Naive thymus-derived CD4-positive, alpha-beta T cell (primary cell): ENCODE measurements around the gene NFATC4. TPM values are rescaled to one million over a fixed set of nuclear protein-coding genes. Genes with fewer than 3 reads are reported as not detected.

Experiments
- ATAC-seq: fragments of 150-1000 bp; cut with Tn5 transposase; 2 replicates; pipeline ENCODE4 v1.10.0; 2021; ENCODE audit warnings: mild to moderate bottlenecking, moderate library complexity
- CTCF ChIA-PET: fragments of 350-600 bp; sonication (Branson Sonifier 250); formaldehyde crosslinking; loops from one replicate; lab custom pipeline; 2021; ENCODE audit warnings: antibody characterized with exemption; lab: Charles Lee
- POLR2A ChIA-PET: fragments of 350-600 bp; sonication (Branson Sonifier 250); formaldehyde crosslinking; loops from one replicate; lab custom pipeline; 2021; ENCODE audit warnings: antibody characterized with exemption, inconsistent platforms; lab: Charles Lee
- DNase-seq, 9 donors: peaks; one replicate each; pipeline versions ENCODE4 v3.0.0 to v3.0.0-alpha.2; 2020 to 2022; ENCODE audit warnings: mixed read lengths in 1 of 9
- H3K27ac ChIP-seq: one replicate; pipeline ENCODE4 v1.7.0; 2013; ENCODE audit warnings: mild to moderate bottlenecking, low read depth, low read length, moderate library complexity
- H3K27me3 ChIP-seq, 2 donors: one replicate each; pipeline ENCODE4 v1.7.0; 2013; ENCODE audit warnings: low read length in 2 of 2, mild to moderate bottlenecking in 2 of 2, moderate library complexity in 2 of 2; ENCODE audit not compliant: control insufficient read depth in 2 of 2, insufficient read depth in 2 of 2
- H3K36me3 ChIP-seq, 3 experiments: 1 replicate in 2 of 3; 2 replicates in 1 of 3; pipeline ENCODE4 v1.7.0; 2013; ENCODE audit warnings: low read length in 3 of 3, mild to moderate bottlenecking in 3 of 3, moderate library complexity in 1 of 3; ENCODE audit not compliant: insufficient read depth in 3 of 3, control insufficient read depth in 2 of 3
- H3K4me1 ChIP-seq, 2 donors: one replicate each; pipeline ENCODE4 v1.7.0; 2013; ENCODE audit warnings: low read length in 2 of 2, mild to moderate bottlenecking in 2 of 2, moderate library complexity in 1 of 2; ENCODE audit not compliant: control insufficient read depth in 2 of 2, insufficient read depth in 2 of 2
- H3K4me3 ChIP-seq: 2 replicates; pipeline ENCODE4 v1.7.0; 2013; ENCODE audit warnings: mild to moderate bottlenecking, low read length
- H3K9me3 ChIP-seq, 3 experiments: 1 replicate in 2 of 3; 2 replicates in 1 of 3; pipeline ENCODE4 v1.7.0; 2013; ENCODE audit warnings: low read length in 3 of 3; ENCODE audit not compliant: control insufficient read depth in 2 of 3
- H3K27ac Mint-ChIP-seq, 9 donors: one replicate each; pipeline ENCODE4 v1.8.0; 2020 to 2022; ENCODE audit warnings: mixed read lengths in 9 of 9, mild to moderate bottlenecking in 8 of 9, moderate library complexity in 5 of 9, inconsistent platforms in 2 of 9
- H3K27me3 Mint-ChIP-seq, 5 donors: one replicate each; pipeline ENCODE4 v1.8.0; 2021 to 2022; ENCODE audit warnings: mixed read lengths in 5 of 5, mild to moderate bottlenecking in 1 of 5
- H3K36me3 Mint-ChIP-seq, 5 donors: one replicate each; pipeline ENCODE4 v1.8.0; 2020 to 2022; ENCODE audit warnings: mixed read lengths in 5 of 5, mild to moderate bottlenecking in 3 of 5, inconsistent platforms in 1 of 5
- H3K4me1 Mint-ChIP-seq, 7 donors: one replicate each; pipeline ENCODE4 v1.8.0; 2020 to 2022; ENCODE audit warnings: mixed read lengths in 7 of 7, mild to moderate bottlenecking in 3 of 7, inconsistent platforms in 1 of 7
- H3K4me3 Mint-ChIP-seq, 10 donors: one replicate each; pipeline ENCODE4 v1.8.0; 2020 to 2022; ENCODE audit warnings: mild to moderate bottlenecking in 10 of 10, mixed read lengths in 10 of 10, moderate library complexity in 6 of 10, inconsistent platforms in 2 of 10
- H3K9me3 Mint-ChIP-seq, 11 donors: one replicate each; pipeline ENCODE4 v1.8.0; 2020 to 2022; ENCODE audit warnings: mixed read lengths in 11 of 11, mild to moderate bottlenecking in 4 of 11, inconsistent platforms in 1 of 11, moderate library complexity in 1 of 11
- intact Hi-C, 2 donors: fragments of 100-400 bp; cut with micrococcal nuclease; formaldehyde crosslinking; loops; one replicate each; pipeline ENCODE4 v1.15.1; 2023
- polyA plus RNA-seq, 2 donors: library from polyadenylated mRNA; unstranded; fragments of 300-500 nt; fragmentation: Illumina TruSeq; gene quantifications; one replicate each; pipeline ENCODE4 v1.2.3, GENCODE V29; 2021
- total RNA-seq, 6 experiments: library from RNA in 5 of 6; stranded (reverse) in 5 of 6; gene quantifications; 1 replicate in 5 of 6; 2 replicates in 1 of 6; pipeline ENCODE4 v1.2.3 and lab custom pipeline; 2021 to 2026

NFATC4 gene
- total and polyA plus RNA-seq, 7 experiments from 2014 or later: not detected

- Mint-ChIP-seq H3K4me3 (no peak overlapping the region), H3K27me3 (peaks cover 10 to 52% (median 21%) of the 10 kb centered on the region in 5 donors), H3K4me1 (peaks cover 0 to 7% (median 3%) of the 10 kb centered on the region in 7 donors), H3K9me3 (no peaks in the 10 kb centered on the region), H3K36me3 (no peaks in the 10 kb centered on the region), H3K27ac (no peak overlapping the region)
- no peaks in the 10 kb centered on the region for H3K27me3 ChIP-seq
- H3K9me3 ChIP-seq: no peaks in the 10 kb centered on the region
- ATAC-seq (no peak), DNase-seq (no peak)
- H3K4me1 ChIP-seq: no peaks in the 10 kb centered on the region
- intact Hi-C loops: no loop called here
- H3K36me3 ChIP-seq: no peaks in the 10 kb centered on the region
- no peak overlapping the region for H3K4me3 ChIP-seq
- POLR2A ChIA-PET: no interaction called here
- no peak overlapping the region for H3K27ac ChIP-seq
- CTCF ChIA-PET: no interaction called here
Observed at GRCh38 chr14:24404814-24405213, 36.8 kb downstream of the NFATC4 start.

DNA sequence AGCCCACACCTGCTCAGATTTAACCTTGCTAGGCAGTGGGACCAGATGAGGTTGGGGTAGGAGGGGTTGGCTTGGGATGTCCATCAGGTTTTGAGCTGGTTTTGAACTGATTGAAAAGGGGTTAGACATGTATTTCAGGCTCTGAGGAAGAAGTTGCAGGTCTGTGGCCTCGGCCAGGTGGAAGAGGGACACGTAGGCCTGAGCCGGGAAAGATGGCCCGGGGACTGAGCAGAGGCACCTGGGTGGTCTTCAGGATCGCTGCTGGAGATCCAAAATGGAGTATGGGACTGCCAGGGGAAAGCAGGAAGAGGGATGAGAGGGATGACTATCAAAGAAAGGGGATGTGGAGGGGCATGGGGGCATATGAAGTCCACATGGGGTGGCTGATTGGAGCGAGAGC is 38.4 kb downstream of the NFATC4 start:
- DNase-seq: no peak
- intact Hi-C loops: no loop called here
- Mint-ChIP-seq H3K4me3 (no peak overlapping the region), H3K27me3 (peaks cover 10 to 45% (median 17%) of the 10 kb centered on the region in 5 donors), H3K9me3 (no peaks in the 10 kb centered on the region), H3K27ac (no peak overlapping the region), H3K36me3 (no peaks in the 10 kb centered on the region), H3K4me1 (peaks cover 0 to 5% (median 0%) of the 10 kb centered on the region in 7 donors)
- POLR2A ChIA-PET: no interaction called here
- ATAC-seq: no peak
- H3K9me3 ChIP-seq: no peaks in the 10 kb centered on the region
- H3K4me1 ChIP-seq: no peaks in the 10 kb centered on the region
- H3K27me3 ChIP-seq: no peaks in the 10 kb centered on the region
- H3K4me3 ChIP-seq: no peak overlapping the region
- CTCF ChIA-PET: interaction anchor here (1.2 kb wide), 1 partner anchor 163 kb away, joined by 3 read pairs; no protein-coding TSS in a partner anchor
- no peak overlapping the region for H3K27ac ChIP-seq
- H3K36me3 ChIP-seq: no peaks in the 10 kb centered on the region

DNA sequence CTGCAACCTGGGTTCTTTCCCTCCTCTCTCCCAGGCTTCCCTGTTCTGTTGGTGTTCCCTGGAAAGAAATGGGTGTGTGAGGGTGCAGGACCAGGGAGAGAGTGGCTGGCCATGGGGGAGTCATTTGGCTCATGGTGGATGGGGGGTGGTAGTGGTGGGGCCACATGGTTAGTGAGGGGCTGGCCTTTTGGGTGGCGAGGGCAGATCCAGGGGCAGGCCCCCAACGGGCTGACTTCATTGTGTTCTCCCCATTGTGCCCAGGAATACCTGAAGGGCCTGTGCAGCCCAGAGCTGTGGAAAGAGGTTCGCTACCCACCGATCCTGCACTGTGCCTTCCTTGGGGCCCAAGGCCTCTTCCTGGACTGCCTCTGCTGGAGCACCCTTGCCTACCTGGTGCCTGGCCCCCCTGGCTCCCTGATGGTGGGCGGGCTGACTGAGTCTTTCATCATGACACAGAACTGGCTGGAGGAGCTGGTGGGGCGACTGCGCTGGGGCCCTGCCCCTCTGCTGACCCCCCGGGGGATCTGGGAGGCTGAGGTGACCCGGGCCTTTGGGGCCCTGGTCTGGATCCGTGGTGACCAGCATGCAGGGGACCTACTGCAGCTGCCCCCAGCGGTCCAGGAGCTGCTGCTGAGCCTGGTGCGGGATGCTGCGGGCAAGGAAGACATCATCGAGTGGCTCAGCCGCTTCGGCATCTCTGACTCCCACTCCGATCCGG is 39.8 kb downstream of the NFATC4 start:
- intact Hi-C loops: no loop called here
- Mint-ChIP-seq H3K36me3 (no peaks in the 10 kb centered on the region), H3K27ac (no peak overlapping the region), H3K4me3 (no peak overlapping the region), H3K9me3 (no peaks in the 10 kb centered on the region), H3K27me3 (peaks cover 10 to 34% (median 14%) of the 10 kb centered on the region in 5 donors), H3K4me1 (no peaks in the 10 kb centered on the region)
- ChIA-PET CTCF (interaction anchor here (1.1 to 1.2 kb wide), 2 partner anchors 24 to 165 kb away, joined by 3 read pairs; no protein-coding TSS in a partner anchor), POLR2A (interaction anchor here (0.9 kb wide), 1 partner anchor 22 kb away, joined by 3 read pairs; the partner anchor contains the start of gene KHNYN)
- no peak overlapping the region for H3K4me3 ChIP-seq
- no peak overlapping the region for H3K27ac ChIP-seq
- H3K9me3 ChIP-seq: no peaks in the 10 kb centered on the region
- no peaks in the 10 kb centered on the region for H3K4me1 ChIP-seq
- no peaks in the 10 kb centered on the region for H3K27me3 ChIP-seq
- no peak for ATAC-seq
- H3K36me3 ChIP-seq: no peaks in the 10 kb centered on the region
- DNase-seq: no peak

DNA sequence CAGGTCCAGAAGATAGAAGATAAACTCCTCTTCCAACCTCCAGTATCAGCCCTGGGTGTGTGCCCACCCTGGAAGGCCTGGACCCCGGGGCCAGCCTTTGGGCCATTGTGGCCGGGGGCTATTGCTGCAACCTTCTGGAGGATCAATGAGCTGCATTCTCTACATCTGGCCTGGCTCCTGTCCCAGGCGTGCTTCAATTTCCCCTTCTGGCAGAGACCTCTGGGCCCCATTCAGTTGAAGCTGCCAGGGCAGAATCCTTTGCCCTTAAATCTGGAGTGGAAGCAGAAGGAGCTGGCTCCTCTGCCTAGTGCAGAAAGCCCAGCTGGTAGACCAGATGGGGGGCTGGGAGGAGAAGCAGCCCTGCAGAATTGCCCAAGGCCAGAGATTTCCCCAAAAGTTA is 40.8 kb downstream of the NFATC4 start:
- intact Hi-C loops: no loop called here
- Histone ChIP-seq H3K27ac (no peak overlapping the region), H3K9me3 (no peaks in the 10 kb centered on the region), H3K4me1 (no peaks in the 10 kb centered on the region), H3K27me3 (no peaks in the 10 kb centered on the region), H3K4me3 (no peak overlapping the region), H3K36me3 (no peaks in the 10 kb centered on the region)
- ChIA-PET CTCF (interaction anchor here (1.2 kb wide), 1 partner anchor 27 kb away, joined by 3 read pairs; no protein-coding TSS in a partner anchor), POLR2A (interaction anchor here (0.7 to 3.0 kb wide), 2 partner anchors 22 to 42 kb away, joined by 3 to 9 read pairs; partner anchors contain the start of genes CBLN3 and KHNYN)
- no peak overlapping the region for H3K4me3 Mint-ChIP-seq
- peaks cover 5 to 24% (median 11%) of the 10 kb centered on the region in 5 donors for H3K27me3 Mint-ChIP-seq
- no peaks in the 10 kb centered on the region for H3K9me3 Mint-ChIP-seq
- DNase-seq (no peak), ATAC-seq (no peak)
- no peaks in the 10 kb centered on the region for H3K36me3 Mint-ChIP-seq
- no peaks in the 10 kb centered on the region for H3K4me1 Mint-ChIP-seq
- H3K27ac Mint-ChIP-seq: no peak overlapping the region

- Mint-ChIP-seq H3K27me3 (peaks cover under 1 to 20% (median 10%) of the 10 kb centered on the region in 5 donors), H3K4me3 (no peak overlapping the region), H3K36me3 (no peaks in the 10 kb centered on the region), H3K27ac (no peak overlapping the region), H3K9me3 (no peaks in the 10 kb centered on the region), H3K4me1 (no peaks in the 10 kb centered on the region)
- Histone ChIP-seq H3K4me3 (no peak overlapping the region), H3K27ac (no peak overlapping the region), H3K4me1 (no peaks in the 10 kb centered on the region), H3K9me3 (no peaks in the 10 kb centered on the region), H3K27me3 (no peaks in the 10 kb centered on the region), H3K36me3 (no peaks in the 10 kb centered on the region)
- CTCF ChIA-PET: interaction anchor here (1.2 kb wide), 1 partner anchor 27 kb away, joined by 3 read pairs; no protein-coding TSS in a partner anchor
- ATAC-seq: no peak
- POLR2A ChIA-PET: interaction anchor here (0.7 to 3.0 kb wide), 3 partner anchors 22 to 77 kb away, joined by 3 to 9 read pairs (median 3); partner anchors contain the start of genes CBLN3 and KHNYN
- intact Hi-C loops: no loop called here
- DNase-seq: no peak
Observed at GRCh38 chr14:24409192-24409591, 41.2 kb downstream of the NFATC4 start.

- H3K4me3 Mint-ChIP-seq: no peak overlapping the region
- no peak overlapping the region for H3K27ac Mint-ChIP-seq
- no peaks in the 10 kb centered on the region for H3K9me3 Mint-ChIP-seq
- ATAC-seq: no peak
- ChIA-PET POLR2A (interaction anchor here (0.7 to 3.0 kb wide), 2 partner anchors 21 to 77 kb away, joined by 3 to 9 read pairs; partner anchors contain the start of genes CBLN3 and KHNYN), CTCF (interaction anchor here (1.2 kb wide), 1 partner anchor 26 kb away, joined by 3 read pairs; no protein-coding TSS in a partner anchor)
- H3K4me1 Mint-ChIP-seq: no peaks in the 10 kb centered on the region
- no peak overlapping the region for H3K27ac ChIP-seq
- H3K4me1 ChIP-seq: no peaks in the 10 kb centered on the region
- no peak for DNase-seq
- H3K9me3 ChIP-seq: no peaks in the 10 kb centered on the region
- H3K27me3 Mint-ChIP-seq: peaks cover 0 to 14% (median 5%) of the 10 kb centered on the region in 5 donors
- no peaks in the 10 kb centered on the region for H3K36me3 Mint-ChIP-seq
- H3K4me3 ChIP-seq: no peak overlapping the region
- intact Hi-C loops: loop anchor here in 1 of 2 donors (5.0 kb wide), 1 partner anchor 43 kb away; the partner anchor contains the start of gene NFATC4
- no peaks in the 10 kb centered on the region for H3K36me3 ChIP-seq
- no peaks in the 10 kb centered on the region for H3K27me3 ChIP-seq
Observed at GRCh38 chr14:24409956-24410355, 42.0 kb downstream of the NFATC4 start.
